Naive thymus-derived CD8-positive, alpha-beta T cell (primary cell): ENCODE data around the gene WDR4. TPM values are rescaled to one million over a fixed set of nuclear protein-coding genes. Genes with fewer than 3 reads are reported as not detected.
A peak's percentile ranks its signal among the peaks of the same experiment; 100 is the strongest.
"Not testable (repeated sequence)": the region's sequence is repeated elsewhere in the genome, so short reads cannot be mapped to it uniquely, and the experiment has no call there.

Experiments
- ATAC-seq, 2 donors: fragments of 150-1000 bp; cut with Tn5 transposase in 1 of 2; sonication (Bioruptor Pico), chemical (Tn5 transposase) in 1 of 2; 1 replicate in 1 of 2; 2 replicates in 1 of 2; pipeline ENCODE4 v1.10.0; 2021; ENCODE audit warnings: mild to moderate bottlenecking in 2 of 2, moderate library complexity in 2 of 2
- POLR2A ChIA-PET: fragments of 350-600 bp; sonication (Branson Sonifier 250); formaldehyde crosslinking; loops from one replicate; lab custom pipeline; 2021; ENCODE audit warnings: antibody characterized with exemption; lab: Charles Lee
- DNase-seq, 10 donors: peaks; one replicate each; pipeline versions ENCODE4 v3.0.0 to v3.0.0-alpha.2; 2020 to 2022
- H3K27ac Mint-ChIP-seq, 10 donors: one replicate each; pipeline ENCODE4 v1.8.0; 2020 to 2022; ENCODE audit warnings: mild to moderate bottlenecking in 10 of 10, mixed read lengths in 10 of 10, moderate library complexity in 4 of 10, inconsistent platforms in 1 of 10
- H3K27me3 Mint-ChIP-seq, 5 donors: one replicate each; pipeline ENCODE4 v1.8.0; 2021 to 2022; ENCODE audit warnings: mixed read lengths in 5 of 5
- H3K36me3 Mint-ChIP-seq, 3 donors: one replicate each; pipeline ENCODE4 v1.8.0; 2020 to 2022; ENCODE audit warnings: mixed read lengths in 3 of 3, mild to moderate bottlenecking in 2 of 3, inconsistent platforms in 1 of 3
- H3K4me1 Mint-ChIP-seq, 4 donors: one replicate each; pipeline ENCODE4 v1.8.0; 2021 to 2022; ENCODE audit warnings: mixed read lengths in 4 of 4
- H3K4me3 Mint-ChIP-seq, 10 donors: one replicate each; pipeline ENCODE4 v1.8.0; 2020 to 2022; ENCODE audit warnings: mild to moderate bottlenecking in 10 of 10, mixed read lengths in 10 of 10, moderate library complexity in 6 of 10, inconsistent platforms in 1 of 10
- H3K9me3 Mint-ChIP-seq, 9 donors: one replicate each; pipeline ENCODE4 v1.8.0; 2020 to 2022; ENCODE audit warnings: mixed read lengths in 9 of 9, mild to moderate bottlenecking in 3 of 9, inconsistent platforms in 1 of 9, moderate library complexity in 1 of 9
- polyA plus RNA-seq, 3 donors: library from polyadenylated mRNA; unstranded; fragments of 300-500 nt; fragmentation: Illumina TruSeq; gene quantifications; one replicate each; pipeline ENCODE4 v1.2.3, GENCODE V29; 2021
- total RNA-seq, 8 experiments: library from RNA in 2 of 8; stranded (reverse) in 2 of 8; gene quantifications; one replicate each; pipeline ENCODE4 v1.2.3 and lab custom pipeline; 2021 to 2026

The WDR4 gene
- total and polyA plus RNA-seq, 5 experiments from 2014 or later = 6.9 to 32.6 (median 9.9) TPM

GRCh38 chr21:42834726-42835191 lies 44.6 kb downstream of the WDR4 start:
- H3K36me3 Mint-ChIP-seq = peaks cover 0 to 11% (median 5%) of the 10 kb centered on the region in 3 donors
- POLR2A ChIA-PET = no interaction called here
- no peak overlapping the region for H3K4me3 Mint-ChIP-seq
- no peaks in the 10 kb centered on the region for H3K27me3 Mint-ChIP-seq
- peaks cover 26 to 42% (median 39%) of the 10 kb centered on the region in 4 donors for H3K4me1 Mint-ChIP-seq
- ATAC-seq (no peak), DNase-seq (no peak)
- no peaks in the 10 kb centered on the region for H3K9me3 Mint-ChIP-seq
- H3K27ac Mint-ChIP-seq = peak overlapping the region in 8 of 10 donors; percentile 9 to 76 (median 33)

- no peaks in the 10 kb centered on the region for H3K27me3 Mint-ChIP-seq
These were observed 45.2 kb downstream of the WDR4 start for GRCh38 chr21:42833859-42834725.

GRCh38 chr21:42833439-42833815 lies 45.9 kb downstream of the WDR4 start:
- Mint-ChIP-seq H3K4me1 (peaks cover 28 to 42% (median 38%) of the 10 kb centered on the region in 4 donors), H3K9me3 (no peaks in the 10 kb centered on the region), H3K27me3 (peaks cover 0 to 2% (median 0%) of the 10 kb centered on the region in 5 donors), H3K27ac (peak overlapping the region; percentile 47 to 93 (median 82)), H3K36me3 (peaks cover 0 to 3% (median 0%) of the 10 kb centered on the region in 3 donors), H3K4me3 (peak overlapping the region; percentile 66 to 86 (median 80))
- POLR2A ChIA-PET = interaction anchor here (0.6 to 2.2 kb wide), 5 partner anchors 50 to 180 kb away, joined by 3 to 9 read pairs (median 3); partner anchors contain the start of gene PDE9A
- DNase-seq (peak in 8 of 10 donors; percentile 30 to 83 (median 58)), ATAC-seq (peak; percentile 76 to 83)

More at GRCh38 chr21:42833859-42834725, 45.2 kb downstream of the WDR4 start:
- Mint-ChIP-seq H3K4me3 (no peak overlapping the region), H3K36me3 (peaks cover 0 to 4% (median 2%) of the 10 kb centered on the region in 3 donors), H3K4me1 (peaks cover 28 to 42% (median 39%) of the 10 kb centered on the region in 4 donors), H3K27ac (peak overlapping the region in 8 of 10 donors; percentile 2 to 93 (median 70)), H3K9me3 (no peaks in the 10 kb centered on the region)
- no peak for DNase-seq
- ATAC-seq = no peak
- POLR2A ChIA-PET = interaction anchor here (0.6 to 2.2 kb wide), 3 partner anchors 84 to 181 kb away, joined by 3 to 9 read pairs (median 4); partner anchors contain the start of gene PDE9A

GRCh38 chr21:42832321-42832630 lies 47.1 kb downstream of the WDR4 start:
- Mint-ChIP-seq H3K4me3 (peak overlapping the region in 8 of 10 donors; percentile 66 to 86 (median 80)), H3K27ac (peak overlapping the region in 6 of 10 donors; percentile 32 to 91 (median 80)), H3K27me3 (peaks cover 0 to 12% (median 3%) of the 10 kb centered on the region in 5 donors), H3K4me1 (peaks cover 31 to 44% (median 38%) of the 10 kb centered on the region in 4 donors)
- H3K9me3 Mint-ChIP-seq, H3K36me3 Mint-ChIP-seq, ATAC-seq, DNase-seq: not testable (repeated sequence)
- POLR2A ChIA-PET = interaction anchor here (0.7 to 2.2 kb wide), 4 partner anchors 148 to 184 kb away, joined by 3 to 9 read pairs (median 4); partner anchors contain the start of gene PDE9A

- POLR2A ChIA-PET = interaction anchor here (0.7 to 1.3 kb wide), 5 partner anchors 12 to 758 kb away, joined by 3 to 8 read pairs (median 4); no protein-coding TSS in a partner anchor
- Mint-ChIP-seq H3K9me3 (peaks cover 0 to 4% (median 0%) of the 10 kb centered on the region in 9 donors), H3K4me1 (peaks cover 29 to 44% (median 38%) of the 10 kb centered on the region in 4 donors), H3K27ac (peak overlapping the region in 6 of 10 donors; percentile 26 to 86 (median 59)), H3K4me3 (peak overlapping the region in 8 of 10 donors; percentile 7 to 66 (median 42)), H3K36me3 (no peaks in the 10 kb centered on the region), H3K27me3 (peaks cover 2 to 12% (median 5%) of the 10 kb centered on the region in 5 donors)
- DNase-seq (peak in 4 of 10 donors; percentile 6 to 18 (median 18)), ATAC-seq (no peak)
These were observed 48.6 kb downstream of the WDR4 start for GRCh38 chr21:42830456-42831455.

- Mint-ChIP-seq H3K27ac (no peak overlapping the region), H3K27me3 (peaks cover 8 to 19% (median 12%) of the 10 kb centered on the region in 5 donors), H3K9me3 (peaks cover 0 to 4% (median 0%) of the 10 kb centered on the region in 9 donors), H3K4me1 (peaks cover 29 to 47% (median 38%) of the 10 kb centered on the region in 4 donors), H3K36me3 (no peaks in the 10 kb centered on the region), H3K4me3 (no peak overlapping the region)
- ATAC-seq (no peak), DNase-seq (no peak)
- POLR2A ChIA-PET = no interaction called here
These were observed 49.4 kb downstream of the WDR4 start for GRCh38 chr21:42829954-42830353.

- peaks cover 29 to 49% (median 38%) of the 10 kb centered on the region in 4 donors for H3K4me1 Mint-ChIP-seq
- DNase-seq (no peak), ATAC-seq (no peak)
- H3K27ac Mint-ChIP-seq = peak overlapping the region in 2 of 10 donors; percentile 20 to 31
- peaks cover 0 to 4% (median 0%) of the 10 kb centered on the region in 9 donors for H3K9me3 Mint-ChIP-seq
- POLR2A ChIA-PET = no interaction called here
- H3K36me3 Mint-ChIP-seq = no peaks in the 10 kb centered on the region
- H3K27me3 Mint-ChIP-seq = peaks cover 8 to 19% (median 12%) of the 10 kb centered on the region in 5 donors
- no peak overlapping the region for H3K4me3 Mint-ChIP-seq
These were observed 49.9 kb downstream of the WDR4 start for GRCh38 chr21:42829417-42829816.

- Mint-ChIP-seq H3K27me3 (peaks cover 8 to 20% (median 13%) of the 10 kb centered on the region in 5 donors), H3K36me3 (no peaks in the 10 kb centered on the region), H3K4me1 (peaks cover 17 to 36% (median 28%) of the 10 kb centered on the region in 4 donors), H3K9me3 (peaks cover 0 to 4% (median 0%) of the 10 kb centered on the region in 9 donors), H3K4me3 (no peak overlapping the region), H3K27ac (peak overlapping the region in 1 of 10 donors; percentile 39)
- DNase-seq = no peak
- POLR2A ChIA-PET = no interaction called here
- ATAC-seq = no peak
These were observed 51.8 kb downstream of the WDR4 start for GRCh38 chr21:42827588-42827987.

- Mint-ChIP-seq H3K4me3 (no peak overlapping the region), H3K27me3 (peaks cover 8 to 15% (median 9%) of the 10 kb centered on the region in 5 donors), H3K9me3 (no peaks in the 10 kb centered on the region), H3K27ac (no peak overlapping the region), H3K36me3 (no peaks in the 10 kb centered on the region), H3K4me1 (peaks cover 3 to 10% (median 5%) of the 10 kb centered on the region in 4 donors)
- DNase-seq (no peak), ATAC-seq (no peak)
- POLR2A ChIA-PET = interaction anchor here (1.2 kb wide), 1 partner anchor 228 kb away, joined by 5 read pairs; no protein-coding TSS in a partner anchor
These were observed 58.5 kb downstream of the WDR4 start for GRCh38 chr21:42820616-42821465.

- POLR2A ChIA-PET = interaction anchor here (1.2 kb wide), 2 partner anchors 227 to 229 kb away, joined by 3 to 5 read pairs; no protein-coding TSS in a partner anchor
- DNase-seq (no peak), ATAC-seq (no peak)
- H3K27ac Mint-ChIP-seq = peak overlapping the region in 1 of 10 donors; percentile 80
- H3K4me3 Mint-ChIP-seq = no peak overlapping the region
- peaks cover 0 to under 1% (median 0%) of the 10 kb centered on the region in 9 donors for H3K9me3 Mint-ChIP-seq
- peaks cover 3 to 7% (median 5%) of the 10 kb centered on the region in 4 donors for H3K4me1 Mint-ChIP-seq
- peaks cover under 1 to 8% (median 3%) of the 10 kb centered on the region in 5 donors for H3K27me3 Mint-ChIP-seq
- no peaks in the 10 kb centered on the region for H3K36me3 Mint-ChIP-seq
These were observed 59.3 kb downstream of the WDR4 start for GRCh38 chr21:42819861-42820615.
